Tibial artery (tissue), 4 donors: ENCODE data around the gene TOX2.

Source experiments
- DNase-seq, 2 donors: peaks; one replicate each; pipeline ENCODE4 v3.0.0-alpha.2; 2019
- H3K27ac ChIP-seq, 2 donors: fragments of 200-600 bp; sonication (generic) in 1 of 2; 1 replicate in 1 of 2; 2 replicates in 1 of 2; pipeline ENCODE4 v1.5.1; 2018 to 2019; ENCODE audit warnings: mild to moderate bottlenecking in 1 of 2
- H3K27me3 ChIP-seq, 2 donors: fragments of 200-600 bp; sonication (generic) in 1 of 2; one replicate each; pipeline versions ENCODE4 v1.5.1 to v1.6.0; 2016 to 2019
- H3K36me3 ChIP-seq, 3 donors: fragments of 200-600 bp; sonication (generic) in 2 of 3; one replicate each; pipeline ENCODE4 v1.5.1; 2016 to 2019; ENCODE audit warnings: mild to moderate bottlenecking in 2 of 3
- H3K4me1 ChIP-seq, 4 donors: fragments of 200-600 bp; sonication (generic) in 2 of 4; 1 replicate in 3 of 4; 2 replicates in 1 of 4; pipeline ENCODE4 v1.5.1; 2016 to 2019
- H3K4me3 ChIP-seq, 2 donors: fragments of 200-600 bp; sonication (generic) in 1 of 2; 1 replicate in 1 of 2; 2 replicates in 1 of 2; pipeline ENCODE4 v1.5.1; 2018 to 2019; ENCODE audit warnings: mild to moderate bottlenecking in 2 of 2
- H3K9me3 ChIP-seq, 3 donors: fragments of 200-600 bp; sonication (generic) in 1 of 3; one replicate each; pipeline ENCODE4 v1.5.1; 2016 to 2019
- CTCF ChIP-seq, 2 experiments: fragments of 200-600 bp in 1 of 2; fragments of 450-650 bp in 1 of 2; IDR thresholded peaks; one replicate each; pipeline ENCODE4 v1.5.1; 2017 to 2019; ENCODE audit warnings: antibody characterized with exemption in 2 of 2, mild to moderate bottlenecking in 1 of 2, moderate library complexity in 1 of 2
- intact Hi-C: fragments of 100-400 bp; cut with DNase I; formaldehyde crosslinking; loops from one replicate; pipeline ENCODE4 v1.15.0; 2023; ENCODE audit warnings: low total_unique reads

TOX2 gene

GRCh38 chr20:44002861-44003260, 88.2 kb downstream of the TOX2 start:
- Histone ChIP-seq H3K36me3 (no peaks in the 10 kb centered on the region), H3K27me3 (no peaks in the 10 kb centered on the region), H3K4me1 (no peaks in the 10 kb centered on the region), H3K27ac (no peak overlapping the region), H3K9me3 (no peaks in the 10 kb centered on the region), H3K4me3 (no peak overlapping the region)
- intact Hi-C loops: no loop called here
- TF ChIP-seq CTCF (IDR thresholded peaks at IDR 0.05): no peak
- no peak for DNase-seq

- TF ChIP-seq CTCF (IDR thresholded peaks at IDR 0.05): no peak
- Histone ChIP-seq H3K4me3 (no peak overlapping the region), H3K27ac (no peak overlapping the region), H3K36me3 (no peaks in the 10 kb centered on the region), H3K27me3 (no peaks in the 10 kb centered on the region), H3K9me3 (no peaks in the 10 kb centered on the region), H3K4me1 (no peaks in the 10 kb centered on the region)
- no peak for DNase-seq
- intact Hi-C loops: no loop called here
These were observed 89.0 kb downstream of the TOX2 start for GRCh38 chr20:44003609-44004008.

- no peak for TF ChIP-seq CTCF (IDR thresholded peaks at IDR 0.05)
- Histone ChIP-seq H3K36me3 (no peaks in the 10 kb centered on the region), H3K9me3 (no peaks in the 10 kb centered on the region), H3K27ac (no peak overlapping the region), H3K4me1 (peaks cover 0 to under 1% (median 0%) of the 10 kb centered on the region in 4 donors), H3K27me3 (no peaks in the 10 kb centered on the region), H3K4me3 (no peak overlapping the region)
- no peak for DNase-seq
- intact Hi-C loops: no loop called here
These were observed 89.8 kb downstream of the TOX2 start for GRCh38 chr20:44004306-44004915.

GRCh38 chr20:44005661-44006060, 91.0 kb downstream of the TOX2 start:
- Histone ChIP-seq H3K4me3 (no peak overlapping the region), H3K27ac (no peak overlapping the region), H3K27me3 (no peaks in the 10 kb centered on the region), H3K36me3 (no peaks in the 10 kb centered on the region), H3K4me1 (peaks cover 0 to 11% (median 0%) of the 10 kb centered on the region in 4 donors), H3K9me3 (no peaks in the 10 kb centered on the region)
- no peak for TF ChIP-seq CTCF (IDR thresholded peaks at IDR 0.05)
- DNase-seq: no peak
- intact Hi-C loops: no loop called here

GRCh38 chr20:44006126-44006525, 91.5 kb downstream of the TOX2 start:
- H3K4me3 ChIP-seq: no peak overlapping the region
- H3K36me3 ChIP-seq: no peaks in the 10 kb centered on the region
- no peaks in the 10 kb centered on the region for H3K27me3 ChIP-seq
- H3K27ac ChIP-seq: no peak overlapping the region
- intact Hi-C loops: no loop called here
- DNase-seq: no peak
- H3K4me1 ChIP-seq: peaks cover 0 to 11% (median 0%) of the 10 kb centered on the region in 4 donors
- no peak for TF ChIP-seq CTCF (IDR thresholded peaks at IDR 0.05)
- no peaks in the 10 kb centered on the region for H3K9me3 ChIP-seq

- no peaks in the 10 kb centered on the region for H3K27me3 ChIP-seq
- intact Hi-C loops: no loop called here
- no peaks in the 10 kb centered on the region for H3K9me3 ChIP-seq
- H3K4me1 ChIP-seq: peaks cover 0 to 11% (median 0%) of the 10 kb centered on the region in 4 donors
- no peak overlapping the region for H3K4me3 ChIP-seq
- no peaks in the 10 kb centered on the region for H3K36me3 ChIP-seq
- no peak for TF ChIP-seq CTCF (IDR thresholded peaks at IDR 0.05)
- no peak for DNase-seq
- no peak overlapping the region for H3K27ac ChIP-seq
These were observed 91.9 kb downstream of the TOX2 start for GRCh38 chr20:44006578-44006977.
